Stimulated activated CD8-positive, alpha-beta memory T cell treated with anti-CD3 and anti-CD28 coated beads, Interleukin-2, amount 100 ng/mL, for 48 hours (primary cell): Measurements from ENCODE around the gene NEK8.
"Not testable (repeated sequence)": the region's sequence is repeated elsewhere in the genome, so short reads cannot be mapped to it uniquely, and the experiment has no call there.

Source experiments
- DNase-seq, 2 donors: peaks; one replicate each; pipeline ENCODE4 v3.0.0-alpha.2; 2020; ENCODE audit warnings: low read depth in 2 of 2

NEK8 gene

GRCh38 chr17:28725660-28726225 lies 2.8 kb upstream of the NEK8 start:
- peak in 1 of 2 donors; percentile 54 for DNase-seq

GRCh38 chr17:28726226-28726626 lies 2.4 kb upstream of the NEK8 start, which contains the start of gene TLCD1:
Gene TLCD1, minus strand, starts transcription at chr17:28726233. Its CDS starts 136 bp downstream, at chr17:28726097.
- DNase-seq: peak; percentile 69 to 70

- peak; percentile 85 to 89 for DNase-seq
Observed at GRCh38 chr17:28726627-28727491, 1.7 kb upstream of the NEK8 start.

DNA sequence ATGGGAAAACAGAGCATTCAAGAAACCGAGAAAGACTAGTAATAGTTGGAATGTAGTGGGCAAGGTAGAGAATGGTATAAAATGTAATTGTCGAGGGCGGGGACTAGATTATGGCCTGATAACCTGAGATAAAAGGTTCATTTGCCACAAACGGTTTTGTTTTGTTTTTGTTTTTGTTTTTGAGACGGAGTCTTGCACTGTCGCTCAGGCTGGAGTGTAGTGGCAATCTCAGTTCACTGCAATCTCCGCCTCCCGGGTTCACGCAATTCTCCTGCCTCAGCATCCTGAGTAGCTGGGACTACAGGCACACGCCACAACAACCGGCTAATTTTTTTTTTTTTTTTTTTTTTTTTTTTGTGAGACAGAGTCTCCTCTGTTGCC lies 1.4 kb downstream of the NEK8 start:
- no peak for DNase-seq

- no peak for DNase-seq
Observed at GRCh38 chr17:28733346-28733745, 4.8 kb downstream of the NEK8 start.

DNA sequence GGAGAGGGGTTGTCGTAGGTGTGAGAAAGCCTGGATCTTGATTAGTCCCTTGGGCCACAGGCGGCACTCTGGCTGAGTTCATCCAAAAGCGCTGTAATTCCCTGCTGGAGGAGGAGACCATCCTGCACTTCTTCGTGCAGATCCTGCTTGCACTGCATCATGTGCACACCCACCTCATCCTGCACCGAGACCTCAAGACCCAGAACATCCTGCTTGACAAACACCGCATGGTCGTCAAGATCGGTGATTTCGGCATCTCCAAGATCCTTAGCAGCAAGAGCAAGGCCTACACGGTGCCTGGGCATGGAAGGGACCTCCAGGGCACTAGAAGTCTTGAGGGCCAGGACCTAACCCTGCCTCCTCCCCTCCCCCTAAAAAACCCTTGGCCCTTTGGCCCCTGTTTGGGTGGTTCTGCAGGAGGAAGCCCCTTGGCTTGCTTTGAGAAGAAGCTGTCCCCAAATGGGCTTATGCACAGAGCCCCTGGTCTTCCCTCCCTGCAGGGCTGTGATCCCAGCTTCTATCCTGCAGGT lies 6.2 kb downstream of the NEK8 start:
- no peak for DNase-seq

DNA sequence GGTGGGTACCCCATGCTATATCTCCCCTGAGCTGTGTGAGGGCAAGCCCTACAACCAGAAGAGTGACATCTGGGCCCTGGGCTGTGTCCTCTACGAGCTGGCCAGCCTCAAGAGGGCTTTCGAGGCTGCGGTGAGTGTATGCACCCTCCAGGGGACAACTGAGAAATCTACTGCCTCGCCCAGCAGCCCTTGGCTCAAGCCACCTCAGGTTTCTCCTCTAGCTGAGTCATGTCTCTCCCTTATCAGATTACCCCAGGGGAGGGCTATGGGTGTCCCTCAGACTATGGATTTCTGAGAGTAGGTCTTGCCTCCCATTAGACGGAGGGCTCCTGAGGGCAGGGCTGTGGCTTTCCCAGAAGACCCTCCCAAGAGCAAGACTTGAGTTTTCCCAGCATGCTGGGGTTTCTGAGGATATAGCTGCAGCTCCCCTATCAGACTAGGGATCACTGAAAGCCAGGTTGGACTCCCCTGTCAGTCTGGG lies 6.7 kb downstream of the NEK8 start:
- no peak for DNase-seq

DNA sequence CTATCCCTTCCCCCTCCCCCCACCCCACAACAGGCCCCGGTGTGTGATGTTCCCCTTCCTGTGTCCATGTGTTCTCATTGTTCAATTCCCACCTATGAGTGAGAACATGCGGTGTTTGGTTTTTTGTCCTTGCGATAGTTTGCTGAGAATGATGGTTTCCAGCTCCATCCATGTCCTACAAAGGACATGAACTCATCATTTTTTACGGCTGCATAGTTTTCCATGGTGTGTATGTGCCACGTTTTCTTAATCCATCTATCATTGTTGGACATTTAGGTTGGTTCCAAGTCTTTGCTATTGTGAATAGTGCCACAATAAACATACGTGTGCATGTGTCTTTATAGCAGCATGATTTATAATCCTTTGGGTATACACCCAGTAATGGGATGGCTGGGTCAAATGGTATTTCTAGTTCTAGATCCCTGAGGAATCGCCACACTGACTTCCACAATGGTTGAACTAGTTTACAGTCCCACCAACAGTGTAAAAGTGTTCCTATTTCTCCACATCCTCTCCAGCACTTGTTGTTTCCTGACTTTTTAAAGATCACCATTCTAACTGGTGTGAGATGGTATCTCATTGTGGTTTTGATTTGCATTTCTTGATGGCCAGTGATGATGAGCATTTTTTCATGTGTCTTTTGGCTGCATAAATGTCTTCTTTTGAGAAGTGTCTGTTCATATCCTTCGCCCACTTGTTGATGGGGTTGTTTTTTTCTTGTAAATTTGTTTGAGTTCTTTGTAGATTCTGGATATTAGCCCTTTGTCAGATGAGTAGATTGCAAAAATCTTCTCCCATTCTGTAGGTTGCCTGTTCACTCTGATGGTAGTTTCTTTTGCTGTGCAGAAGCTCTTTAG lies 7.6 kb downstream of the NEK8 start:
- not testable (repeated sequence) for DNase-seq

GRCh38 chr17:28737316-28737715 lies 8.7 kb downstream of the NEK8 start:
- no peak for DNase-seq

DNA sequence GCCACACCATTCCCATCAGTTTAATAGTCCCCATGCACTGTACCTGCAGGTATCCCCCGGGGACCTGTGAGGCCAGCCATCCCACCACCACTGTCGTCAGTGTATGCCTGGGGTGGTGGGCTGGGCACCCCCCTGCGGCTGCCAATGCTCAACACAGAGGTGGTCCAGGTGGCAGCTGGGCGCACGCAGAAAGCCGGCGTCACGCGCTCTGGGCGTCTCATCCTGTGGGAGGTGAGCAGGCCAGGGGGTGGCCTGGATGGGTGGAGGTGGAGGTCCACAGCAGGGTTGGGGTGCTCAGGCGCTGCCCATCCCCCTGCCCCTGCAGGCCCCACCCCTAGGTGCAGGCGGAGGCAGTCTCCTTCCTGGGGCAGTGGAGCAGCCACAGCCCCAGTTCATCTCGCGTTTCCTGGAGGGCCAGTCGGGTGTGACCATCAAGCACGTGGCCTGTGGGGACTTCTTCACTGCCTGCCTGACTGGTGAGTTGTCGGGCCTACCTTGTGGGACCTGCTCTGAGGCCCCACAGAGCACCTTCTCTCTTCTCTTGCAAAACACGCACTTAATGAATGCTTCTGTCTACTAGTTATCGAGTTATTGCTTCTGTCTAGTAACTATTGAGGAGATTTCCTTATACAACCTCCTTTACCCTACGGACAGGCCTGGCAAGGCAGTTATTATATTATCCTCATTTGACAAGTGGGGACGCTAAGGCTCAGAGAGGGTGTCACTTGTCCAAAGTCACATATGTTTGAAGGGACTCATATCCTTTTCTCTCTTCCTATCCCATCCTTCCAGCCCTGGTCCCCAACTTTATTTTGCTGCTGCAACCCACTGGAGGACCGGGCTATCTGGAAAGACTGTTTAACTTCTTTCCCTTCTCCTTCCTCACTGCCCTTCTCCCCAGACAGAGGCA lies 9.4 kb downstream of the NEK8 start:
- no peak for DNase-seq

DNA sequence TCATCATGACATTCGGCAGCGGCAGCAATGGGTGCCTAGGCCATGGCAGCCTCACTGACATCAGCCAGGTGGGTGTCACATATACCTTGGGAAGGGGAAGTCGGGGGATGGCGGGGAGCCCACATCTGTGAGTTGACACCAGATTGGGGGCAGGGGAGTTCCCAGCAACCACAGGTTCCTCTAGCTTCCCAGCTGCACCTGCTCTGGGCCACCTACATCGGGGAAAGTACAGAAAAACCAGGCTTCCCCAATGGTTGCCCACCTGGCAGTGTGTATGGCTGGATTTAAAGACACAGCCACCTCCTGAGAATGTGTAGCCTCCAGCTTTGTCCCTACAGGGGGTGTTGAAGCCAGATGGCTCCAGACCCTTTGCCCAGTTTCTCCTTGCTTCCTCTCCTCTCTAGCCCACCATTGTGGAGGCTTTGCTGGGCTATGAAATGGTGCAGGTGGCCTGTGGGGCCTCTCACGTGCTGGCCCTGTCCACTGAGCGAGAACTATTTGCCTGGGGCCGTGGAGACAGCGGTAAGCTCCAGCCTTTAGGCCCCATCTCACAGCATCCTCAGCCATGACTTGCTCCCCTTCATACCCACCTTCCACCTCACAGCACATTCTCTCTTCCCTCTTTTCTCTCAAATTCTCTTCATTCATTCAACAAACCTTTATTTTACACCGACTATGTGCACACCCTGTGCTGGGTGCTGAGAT lies 10.2 kb downstream of the NEK8 start:
- DNase-seq: no peak

DNA sequence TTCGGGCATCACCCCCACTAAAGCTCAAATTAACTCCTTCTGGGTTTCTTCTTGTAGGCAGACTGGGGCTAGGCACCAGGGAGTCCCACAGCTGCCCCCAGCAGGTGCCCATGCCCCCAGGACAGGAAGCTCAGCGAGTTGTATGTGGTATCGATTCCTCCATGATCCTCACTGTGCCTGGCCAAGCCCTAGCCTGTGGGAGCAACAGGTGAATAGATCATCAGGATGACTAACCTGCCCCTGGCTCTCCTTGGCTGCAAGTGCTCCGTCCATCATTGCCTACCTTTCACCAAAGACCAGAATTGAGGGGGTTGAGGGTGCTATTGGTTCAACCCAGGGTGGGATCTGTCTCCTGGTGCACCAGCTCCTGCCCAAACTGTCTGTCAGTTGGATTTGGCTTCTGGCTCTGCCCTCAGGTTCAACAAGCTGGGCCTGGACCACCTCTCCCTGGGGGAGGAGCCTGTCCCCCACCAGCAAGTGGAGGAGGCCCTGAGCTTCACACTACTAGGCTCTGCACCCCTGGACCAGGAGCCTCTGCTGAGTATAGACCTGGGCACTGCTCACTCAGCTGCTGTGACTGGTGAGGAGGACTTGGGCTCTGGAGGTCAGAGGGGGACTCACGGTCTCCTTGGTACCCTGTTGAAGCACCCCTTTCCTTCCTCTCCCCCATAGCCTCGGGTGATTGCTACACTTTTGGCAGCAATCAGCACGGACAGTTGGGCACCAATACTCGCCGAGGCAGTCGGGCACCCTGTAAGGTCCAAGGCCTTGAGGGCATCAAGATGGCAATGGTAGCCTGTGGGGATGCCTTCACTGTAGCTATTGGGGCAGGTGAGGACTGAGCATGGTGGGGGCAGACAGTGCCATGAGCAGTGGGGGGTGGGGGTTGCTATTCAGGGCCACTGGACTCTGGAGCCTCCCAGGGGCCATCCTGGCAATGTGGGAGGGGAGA lies 12.1 kb downstream of the NEK8 start:
- DNase-seq: no peak

DNA sequence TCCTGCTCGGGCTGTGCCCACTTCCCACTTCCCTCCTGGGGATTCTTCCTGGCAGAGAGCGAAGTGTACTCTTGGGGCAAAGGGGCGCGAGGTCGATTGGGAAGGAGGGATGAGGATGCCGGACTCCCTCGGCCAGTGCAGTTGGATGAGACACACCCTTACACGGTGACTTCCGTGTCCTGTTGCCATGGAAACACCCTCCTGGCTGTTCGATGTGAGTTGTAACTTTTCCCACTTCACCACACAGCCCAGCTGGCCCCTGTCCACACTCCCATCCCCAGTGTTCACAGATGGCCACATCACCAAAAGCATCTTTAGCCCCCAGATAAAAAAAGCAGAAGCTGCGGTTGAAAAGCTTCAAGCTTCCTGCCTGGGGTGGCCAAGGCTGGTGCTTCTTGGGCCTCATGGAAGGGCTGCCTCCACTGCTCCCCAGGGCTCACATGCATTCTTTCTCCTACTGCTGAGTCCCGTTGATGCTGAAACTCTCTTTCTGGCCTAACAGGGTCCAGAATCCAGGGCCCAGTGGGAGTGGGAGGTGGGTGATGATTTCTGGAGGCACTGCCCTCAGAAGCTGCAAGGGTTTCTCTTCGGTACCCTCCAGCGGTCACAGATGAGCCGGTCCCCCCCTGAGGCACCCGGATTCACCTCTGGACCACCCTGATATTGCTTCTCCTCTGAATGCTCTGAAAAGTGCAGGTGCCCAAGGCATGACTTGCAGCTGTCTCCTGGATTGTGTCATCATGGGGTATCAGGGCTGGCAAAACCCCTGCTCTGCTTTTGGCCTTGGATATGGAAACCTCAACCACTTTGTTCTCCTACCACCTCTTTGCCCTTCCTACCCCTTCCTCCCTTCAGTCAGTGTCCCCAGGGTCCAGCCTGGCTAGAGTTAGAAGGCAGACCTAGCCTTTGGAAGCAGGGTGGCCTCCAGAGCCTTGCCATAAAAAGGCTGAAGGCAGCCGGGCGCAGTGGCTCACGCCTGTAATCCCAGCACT lies 13.1 kb downstream of the NEK8 start:
- no peak for DNase-seq

DNA sequence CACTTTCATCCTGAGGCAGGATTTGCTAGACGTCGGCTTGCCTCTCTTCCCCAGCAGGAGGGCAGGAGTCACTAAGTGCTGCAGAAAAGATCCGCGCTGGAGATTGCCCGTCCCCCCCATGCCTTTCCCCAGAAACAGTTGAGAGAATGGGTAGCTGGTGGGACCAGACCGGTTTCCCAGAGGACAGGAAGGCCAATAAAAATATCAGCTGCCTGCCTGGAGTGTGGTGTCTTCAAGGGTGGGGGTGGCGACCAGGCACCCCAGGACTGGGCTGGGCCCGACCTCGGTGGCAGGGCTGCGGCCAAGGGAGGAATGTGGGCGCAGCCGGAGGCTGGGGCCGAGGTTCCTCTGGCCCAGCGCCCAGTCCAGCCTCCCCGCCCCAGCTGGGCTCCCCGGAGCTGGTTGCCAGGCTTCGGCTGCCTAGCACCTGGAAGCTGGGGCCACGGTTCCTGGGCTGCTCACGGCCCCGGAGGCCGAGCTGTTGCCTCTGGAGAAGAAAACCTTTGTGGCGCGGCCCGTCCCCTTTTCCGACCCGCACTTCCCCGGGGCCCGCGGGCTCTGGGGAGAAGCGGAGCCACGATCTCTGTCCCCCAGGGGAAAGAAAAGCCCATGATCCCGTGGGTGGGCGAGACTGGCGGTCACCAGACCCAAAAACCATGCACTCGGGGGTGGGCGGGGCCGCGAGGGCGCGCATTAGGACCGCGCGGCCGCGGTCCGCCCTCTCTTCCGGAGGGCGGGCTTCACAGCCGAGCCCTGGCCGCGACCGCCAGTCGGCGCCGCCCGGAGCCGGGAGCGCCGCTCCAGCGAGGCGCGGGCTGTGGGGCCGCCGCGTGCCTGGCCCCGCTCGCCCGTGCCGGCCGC lies 14.9 kb downstream of the NEK8 start, which contains the start of gene TRAF4:
Gene TRAF4 (plus strand): TSS at position 769 of the 861 bp plus-strand sequence. CDS start 102 bp downstream, outside the sequence.
- DNase-seq: peak; percentile 73 to 86

DNA sequence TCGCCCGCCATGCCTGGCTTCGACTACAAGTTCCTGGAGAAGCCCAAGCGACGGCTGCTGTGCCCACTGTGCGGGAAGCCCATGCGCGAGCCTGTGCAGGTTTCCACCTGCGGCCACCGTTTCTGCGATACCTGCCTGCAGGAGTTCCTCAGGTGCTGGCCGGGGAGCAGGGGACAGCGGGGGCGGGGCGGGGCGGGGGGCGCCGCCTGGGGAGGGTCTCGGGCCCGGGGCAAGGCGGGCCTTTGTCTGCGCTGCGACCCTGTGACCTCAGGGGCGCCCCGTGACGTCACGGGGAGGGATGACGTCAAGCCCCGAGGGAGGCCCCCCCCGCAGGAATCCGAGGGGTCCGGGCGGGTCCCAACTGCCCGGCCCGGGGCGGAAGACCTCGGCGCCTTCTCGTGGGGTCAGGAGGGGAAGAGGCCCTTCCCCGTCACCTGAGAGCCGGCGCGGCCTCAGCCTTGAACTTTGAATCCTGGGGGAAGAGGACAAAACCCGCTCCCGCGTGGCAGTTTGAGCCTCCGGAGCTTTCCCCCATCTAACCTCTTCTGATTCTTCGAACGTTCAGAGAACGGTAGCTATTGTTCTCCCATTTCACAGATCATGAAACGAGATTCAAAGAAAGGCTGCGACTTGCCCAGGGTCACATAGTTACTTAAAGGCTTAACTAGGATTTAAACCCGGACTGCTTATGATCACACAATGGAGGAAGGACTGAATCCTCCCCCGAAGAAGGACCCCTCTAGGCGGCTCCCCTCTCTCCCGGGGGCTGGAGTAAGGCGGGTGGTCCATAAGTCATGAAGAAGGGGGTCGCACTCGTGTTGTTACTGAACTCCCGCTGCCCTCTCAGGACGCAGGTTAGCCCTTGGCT lies 15.8 kb downstream of the NEK8 start:
- peak; percentile 63 to 66 for DNase-seq
